ENCODE data around the gene TARDBP.
"Not testable (repeated sequence)": the region's sequence is repeated elsewhere in the genome, so short reads cannot be mapped to it uniquely, and the experiment has no call there.

Gene TARDBP

GRCh38 chr1:11057477-11057876 is 45.0 kb downstream of the TARDBP start:
- H3K4me1 ChIP-seq (ENCODE audit: control insufficient read depth in 5 of 5, insufficient read depth in 5 of 5, low read length in 5 of 5): peaks cover 3 to 29% (median 27%) of the 10 kb centered on the region in 5 donors
- no peaks in the 10 kb centered on the region for H3K9me3 ChIP-seq (ENCODE audit: control insufficient read depth in 5 of 5, low read length in 5 of 5)
- no peak overlapping the region for H3K4me3 ChIP-seq (ENCODE audit: low read depth in 1 of 5, low read length in 5 of 5)
- H3K27me3 ChIP-seq (ENCODE audit: control insufficient read depth in 5 of 5, insufficient read depth in 4 of 5, low read length in 5 of 5): peaks cover 0 to 4% (median 0%) of the 10 kb centered on the region in 5 donors
- H3K27ac ChIP-seq (ENCODE audit: low read depth, low read length): no peak overlapping the region
- peaks cover 0 to 27% (median 16%) of the 10 kb centered on the region in 5 donors for H3K36me3 ChIP-seq (ENCODE audit: control insufficient read depth in 5 of 5, insufficient read depth in 5 of 5, low read length in 5 of 5)
- H3K9ac ChIP-seq (ENCODE audit: low read length in 5 of 5): no peak overlapping the region

DNA sequence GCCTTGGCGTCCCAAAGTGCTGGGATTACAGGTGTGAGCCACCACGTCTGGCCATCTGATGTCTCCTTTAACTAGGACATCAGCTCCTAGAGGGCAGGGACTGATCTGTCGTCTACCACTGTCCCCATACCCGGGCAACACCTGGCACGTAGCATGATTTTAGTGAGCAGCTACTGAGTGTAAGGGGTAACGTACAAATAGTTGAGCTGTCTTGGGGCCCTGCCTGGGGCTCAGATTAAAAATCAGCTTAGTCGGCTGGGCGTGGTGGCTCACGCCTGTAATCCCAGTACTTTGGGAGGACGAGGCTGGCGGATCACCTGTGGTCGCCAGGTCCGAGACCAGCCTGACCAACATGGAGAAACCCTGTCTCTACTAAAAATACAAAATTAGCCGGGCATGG is 45.6 kb downstream of the TARDBP start:
- Histone ChIP-seq H3K9me3 (ENCODE audit: control insufficient read depth in 5 of 5, low read length in 5 of 5) (no peaks in the 10 kb centered on the region), H3K4me1 (ENCODE audit: control insufficient read depth in 5 of 5, insufficient read depth in 5 of 5, low read length in 5 of 5) (peaks cover 3 to 28% (median 25%) of the 10 kb centered on the region in 5 donors), H3K9ac (ENCODE audit: low read length in 5 of 5) (no peak overlapping the region), H3K27me3 (ENCODE audit: control insufficient read depth in 5 of 5, insufficient read depth in 4 of 5, low read length in 5 of 5) (peaks cover 0 to 1% (median 0%) of the 10 kb centered on the region in 5 donors), H3K4me3 (ENCODE audit: low read depth in 1 of 5, low read length in 5 of 5) (no peak overlapping the region), H3K36me3 (ENCODE audit: control insufficient read depth in 5 of 5, insufficient read depth in 5 of 5, low read length in 5 of 5) (peaks cover 0 to 27% (median 18%) of the 10 kb centered on the region in 5 donors), H3K27ac (ENCODE audit: low read depth, low read length) (no peak overlapping the region)

GRCh38 chr1:11058595-11059154 is 46.2 kb downstream of the TARDBP start:
- Histone ChIP-seq H3K27me3 (ENCODE audit: control insufficient read depth in 5 of 5, insufficient read depth in 4 of 5, low read length in 5 of 5) (no peaks in the 10 kb centered on the region), H3K4me1 (ENCODE audit: control insufficient read depth in 5 of 5, insufficient read depth in 5 of 5, low read length in 5 of 5) (peaks cover 3 to 27% (median 23%) of the 10 kb centered on the region in 5 donors), H3K36me3 (ENCODE audit: control insufficient read depth in 5 of 5, insufficient read depth in 5 of 5, low read length in 5 of 5) (peaks cover 0 to 32% (median 21%) of the 10 kb centered on the region in 5 donors), H3K27ac (ENCODE audit: low read depth, low read length) (no peak overlapping the region), H3K9me3 (ENCODE audit: control insufficient read depth in 5 of 5, low read length in 5 of 5) (no peaks in the 10 kb centered on the region), H3K9ac (ENCODE audit: low read length in 5 of 5) (peak overlapping the region in 4 of 5 donors; percentile 89 to 96 (median 92)), H3K4me3 (ENCODE audit: low read depth in 1 of 5, low read length in 5 of 5) (peak overlapping the region in 4 of 5 donors; percentile 75 to 91 (median 85))

DNA sequence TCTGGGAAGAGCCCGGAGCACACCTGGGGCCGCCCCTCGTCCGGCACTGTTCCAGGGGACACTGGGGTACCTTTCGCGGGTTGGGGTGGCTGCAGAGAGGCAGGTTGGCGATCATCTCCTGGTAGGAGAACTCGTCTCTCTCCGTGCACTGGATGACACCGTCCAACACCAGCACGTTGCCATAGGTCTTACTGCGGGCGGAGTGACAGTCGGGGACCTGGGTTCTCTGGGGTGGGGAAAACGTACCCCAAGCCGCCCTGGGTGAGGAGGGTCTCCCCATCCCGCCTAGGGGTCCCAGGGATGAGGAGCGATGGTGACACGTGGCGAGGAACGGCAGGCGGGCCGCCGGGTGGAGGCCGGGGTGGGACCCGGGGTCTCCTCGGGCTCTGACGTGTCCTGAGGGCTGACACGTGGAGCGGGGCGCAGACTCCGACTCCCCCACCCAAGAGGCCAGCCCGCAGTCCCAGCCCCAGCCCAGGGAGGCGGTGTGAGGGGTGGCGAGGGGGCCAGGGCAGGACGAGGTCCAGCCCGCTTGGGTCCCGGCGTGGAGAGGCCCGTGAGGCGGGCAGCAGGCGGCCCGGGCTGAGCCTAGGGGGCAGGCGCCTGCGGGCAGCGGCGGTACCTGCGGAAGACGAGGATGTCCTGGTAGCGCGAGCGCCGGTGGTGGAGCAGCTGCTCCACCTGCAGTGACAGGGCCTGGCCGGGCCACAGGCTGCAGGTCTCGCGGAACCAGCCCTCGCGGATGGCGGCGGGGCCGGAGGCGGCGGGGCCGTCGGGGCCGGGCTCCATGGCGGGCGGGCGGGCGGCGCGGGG is 46.9 kb downstream of the TARDBP start:
- peaks cover 3 to 27% (median 23%) of the 10 kb centered on the region in 5 donors for H3K4me1 ChIP-seq (ENCODE audit: control insufficient read depth in 5 of 5, insufficient read depth in 5 of 5, low read length in 5 of 5)
- H3K9me3 ChIP-seq (ENCODE audit: control insufficient read depth in 5 of 5, low read length in 5 of 5): no peaks in the 10 kb centered on the region
- H3K9ac ChIP-seq (ENCODE audit: low read length in 5 of 5): peak overlapping the region; percentile 38 to 96 (median 90)
- peaks cover 0 to 30% (median 21%) of the 10 kb centered on the region in 5 donors for H3K36me3 ChIP-seq (ENCODE audit: control insufficient read depth in 5 of 5, insufficient read depth in 5 of 5, low read length in 5 of 5)
- H3K27me3 ChIP-seq (ENCODE audit: control insufficient read depth in 5 of 5, insufficient read depth in 4 of 5, low read length in 5 of 5): no peaks in the 10 kb centered on the region
- no peak overlapping the region for H3K27ac ChIP-seq (ENCODE audit: low read depth, low read length)
- peak overlapping the region; percentile 65 to 91 (median 81) for H3K4me3 ChIP-seq (ENCODE audit: low read depth in 1 of 5, low read length in 5 of 5)

GRCh38 chr1:11059968-11060830 is 47.7 kb downstream of the TARDBP start, which contains the start of gene SRM:
SRM (minus strand) TSS chr1:11060018; CDS start chr1:11059943, 75 bp downstream.
- H3K9ac ChIP-seq (ENCODE audit: low read length in 5 of 5): peak within 1 kb of the TSS; percentile 66 to 96 (median 90)
- H3K27me3 ChIP-seq (ENCODE audit: control insufficient read depth in 5 of 5, insufficient read depth in 4 of 5, low read length in 5 of 5): no peaks in the 10 kb centered on the region
- peaks cover 3 to 27% (median 23%) of the 10 kb centered on the region in 5 donors for H3K4me1 ChIP-seq (ENCODE audit: control insufficient read depth in 5 of 5, insufficient read depth in 5 of 5, low read length in 5 of 5)
- H3K4me3 ChIP-seq (ENCODE audit: low read depth in 1 of 5, low read length in 5 of 5): peak within 1 kb of the TSS; percentile 84 to 91 (median 88)
- H3K27ac ChIP-seq (ENCODE audit: low read depth, low read length): peak within 1 kb of the TSS; percentile 70
- peaks cover 2 to 31% (median 23%) of the 10 kb centered on the region in 5 donors for H3K36me3 ChIP-seq (ENCODE audit: control insufficient read depth in 5 of 5, insufficient read depth in 5 of 5, low read length in 5 of 5)
- H3K9me3 ChIP-seq (ENCODE audit: control insufficient read depth in 5 of 5, low read length in 5 of 5): peaks cover 0 to 4% (median 0%) of the 10 kb centered on the region in 5 donors

DNA sequence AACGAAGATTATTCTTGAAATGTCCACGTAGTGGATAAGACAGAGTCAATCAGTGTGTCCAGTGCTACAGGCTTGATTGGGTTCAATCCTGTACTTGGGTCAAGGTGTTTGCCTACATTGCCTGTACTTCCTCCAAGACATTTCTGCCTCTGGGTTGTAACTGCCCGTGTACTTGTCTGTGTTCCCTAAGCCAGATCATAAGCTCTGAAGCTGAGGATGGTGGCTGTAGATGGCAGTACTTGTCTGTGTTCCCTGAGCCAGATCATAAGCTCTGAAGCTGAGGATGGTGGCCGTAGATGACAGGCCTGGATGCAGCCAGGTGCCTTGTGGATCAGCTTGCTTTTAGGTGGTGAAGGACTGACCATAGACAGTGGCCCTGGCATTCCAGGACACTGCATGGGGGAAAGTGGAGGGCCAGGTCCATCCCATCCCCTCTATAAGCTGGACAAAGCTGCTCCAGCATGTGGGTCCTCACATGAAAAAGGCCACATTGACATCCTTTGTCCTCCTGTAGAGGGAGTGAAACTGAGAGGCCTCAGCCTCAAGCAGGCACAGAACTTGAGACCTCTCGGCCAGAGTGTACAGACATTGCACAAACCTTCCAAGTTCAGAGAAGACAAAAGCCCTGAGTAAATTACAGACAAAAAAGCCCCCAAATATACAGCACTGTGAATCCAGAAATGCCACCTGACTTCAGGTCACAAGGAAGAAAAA is 49.4 kb downstream of the TARDBP start:
- peak overlapping the region in 2 of 5 donors; percentile 11 to 26 for H3K9ac ChIP-seq (ENCODE audit: low read length in 5 of 5)
- H3K36me3 ChIP-seq (ENCODE audit: control insufficient read depth in 5 of 5, insufficient read depth in 5 of 5, low read length in 5 of 5): peaks cover 2 to 34% (median 28%) of the 10 kb centered on the region in 5 donors
- no peak overlapping the region for H3K4me3 ChIP-seq (ENCODE audit: low read depth in 1 of 5, low read length in 5 of 5)
- H3K4me1 ChIP-seq (ENCODE audit: control insufficient read depth in 5 of 5, insufficient read depth in 5 of 5, low read length in 5 of 5): peaks cover 3 to 27% (median 23%) of the 10 kb centered on the region in 5 donors
- no peak overlapping the region for H3K27ac ChIP-seq (ENCODE audit: low read depth, low read length)
- no peaks in the 10 kb centered on the region for H3K27me3 ChIP-seq (ENCODE audit: control insufficient read depth in 5 of 5, insufficient read depth in 4 of 5, low read length in 5 of 5)
- peaks cover 0 to 5% (median 0%) of the 10 kb centered on the region in 5 donors for H3K9me3 ChIP-seq (ENCODE audit: control insufficient read depth in 5 of 5, low read length in 5 of 5)

DNA sequence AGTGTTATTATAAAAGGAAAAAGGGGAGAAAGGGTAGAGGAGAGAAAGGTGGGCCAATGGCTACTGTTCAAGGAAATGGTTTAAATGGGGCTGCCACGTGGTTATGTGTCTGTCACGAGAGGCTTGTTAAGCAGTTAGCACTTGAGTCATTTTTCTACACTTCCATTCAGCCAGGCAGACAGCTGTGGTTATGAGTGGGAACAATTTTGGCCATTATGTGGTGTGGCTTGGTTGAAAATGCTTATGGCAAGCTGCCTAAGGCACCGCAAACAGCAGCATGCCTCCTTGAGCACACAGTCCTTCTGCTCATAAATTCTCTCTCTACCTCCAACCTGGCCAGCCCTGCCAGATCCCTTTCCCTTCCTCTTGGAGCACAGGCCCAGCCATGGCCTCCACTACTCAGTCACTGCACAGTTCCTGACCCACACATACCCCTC is 50.5 kb downstream of the TARDBP start:
- peaks cover 0 to 5% (median 0%) of the 10 kb centered on the region in 5 donors for H3K9me3 ChIP-seq (ENCODE audit: control insufficient read depth in 5 of 5, low read length in 5 of 5)
- H3K4me1 ChIP-seq (ENCODE audit: control insufficient read depth in 5 of 5, insufficient read depth in 5 of 5, low read length in 5 of 5): peaks cover 3 to 27% (median 23%) of the 10 kb centered on the region in 5 donors
- no peaks in the 10 kb centered on the region for H3K27me3 ChIP-seq (ENCODE audit: control insufficient read depth in 5 of 5, insufficient read depth in 4 of 5, low read length in 5 of 5)
- H3K36me3 ChIP-seq (ENCODE audit: control insufficient read depth in 5 of 5, insufficient read depth in 5 of 5, low read length in 5 of 5): peaks cover 2 to 35% (median 33%) of the 10 kb centered on the region in 5 donors
- H3K27ac ChIP-seq (ENCODE audit: low read depth, low read length): no peak overlapping the region
- no peak overlapping the region for H3K4me3 ChIP-seq (ENCODE audit: low read depth in 1 of 5, low read length in 5 of 5)
- H3K9ac ChIP-seq (ENCODE audit: low read length in 5 of 5): no peak overlapping the region

DNA sequence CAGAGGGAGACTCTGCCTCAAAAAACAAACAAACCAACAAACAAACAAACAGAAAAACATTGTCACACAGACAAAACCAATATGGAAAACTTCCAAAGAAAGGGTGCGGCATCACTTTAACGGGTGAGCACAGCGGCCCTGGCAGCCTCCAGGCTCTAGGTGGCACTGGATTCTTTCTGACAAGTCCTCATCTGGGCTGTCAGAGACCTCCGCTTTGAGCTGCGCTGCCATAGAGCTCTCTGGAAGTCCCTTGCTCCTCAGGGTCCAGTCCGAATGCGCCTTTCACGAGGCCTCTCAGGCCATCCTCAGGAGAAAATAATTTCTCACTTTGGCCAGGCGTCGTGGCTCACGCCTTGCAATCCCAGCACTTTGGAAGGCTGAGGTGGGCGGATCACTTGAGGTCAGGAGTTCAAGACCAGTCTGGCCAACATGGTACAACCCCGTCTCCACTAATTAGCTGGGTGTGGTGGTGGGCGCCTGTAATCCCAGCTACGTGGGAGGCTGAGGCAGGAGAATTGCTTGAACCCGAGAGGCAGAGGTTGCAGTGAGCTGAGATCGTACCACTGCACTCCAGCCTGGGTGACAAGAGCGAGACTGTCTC is 51.6 kb downstream of the TARDBP start:
- not testable (repeated sequence) for H3K27ac ChIP-seq (ENCODE audit: low read depth, low read length); H3K9ac ChIP-seq (ENCODE audit: low read length in 5 of 5); H3K9me3 ChIP-seq (ENCODE audit: control insufficient read depth in 5 of 5, low read length in 5 of 5); H3K27me3 ChIP-seq (ENCODE audit: control insufficient read depth in 5 of 5, insufficient read depth in 4 of 5, low read length in 5 of 5); H3K4me3 ChIP-seq (ENCODE audit: low read depth in 1 of 5, low read length in 5 of 5)
- Histone ChIP-seq H3K4me1 (ENCODE audit: control insufficient read depth in 5 of 5, insufficient read depth in 5 of 5, low read length in 5 of 5) (peaks cover 3 to 20% (median 17%) of the 10 kb centered on the region in 5 donors), H3K36me3 (ENCODE audit: control insufficient read depth in 5 of 5, insufficient read depth in 5 of 5, low read length in 5 of 5) (peaks cover 2 to 45% (median 42%) of the 10 kb centered on the region in 5 donors)

DNA sequence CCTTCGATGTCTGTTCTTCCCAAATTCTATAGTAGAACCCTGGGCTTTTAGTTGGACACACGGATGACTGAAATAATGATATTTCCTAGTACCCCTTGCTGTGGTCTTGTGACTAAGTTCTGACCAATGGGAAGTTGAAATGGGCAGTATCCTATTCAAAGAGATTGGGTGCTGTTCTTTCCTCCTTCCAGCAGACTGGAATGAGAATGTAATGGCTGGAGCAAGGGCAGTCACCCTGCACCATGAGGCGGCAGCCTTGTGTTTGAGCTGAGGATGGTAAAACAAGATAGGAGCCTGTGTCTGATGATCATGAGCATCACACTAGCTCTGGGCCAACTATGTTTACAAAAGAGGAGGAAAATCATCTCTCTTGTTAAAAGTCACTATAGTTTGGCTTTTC is 52.5 kb downstream of the TARDBP start:
- H3K9me3 ChIP-seq (ENCODE audit: control insufficient read depth in 5 of 5, low read length in 5 of 5): peaks cover 0 to 5% (median 0%) of the 10 kb centered on the region in 5 donors
- peaks cover 2 to 54% (median 51%) of the 10 kb centered on the region in 5 donors for H3K36me3 ChIP-seq (ENCODE audit: control insufficient read depth in 5 of 5, insufficient read depth in 5 of 5, low read length in 5 of 5)
- H3K27me3 ChIP-seq (ENCODE audit: control insufficient read depth in 5 of 5, insufficient read depth in 4 of 5, low read length in 5 of 5): no peaks in the 10 kb centered on the region
- no peak overlapping the region for H3K27ac ChIP-seq (ENCODE audit: low read depth, low read length)
- H3K4me3 ChIP-seq (ENCODE audit: low read depth in 1 of 5, low read length in 5 of 5): no peak overlapping the region
- no peak overlapping the region for H3K9ac ChIP-seq (ENCODE audit: low read length in 5 of 5)
- peaks cover 3 to 13% (median 12%) of the 10 kb centered on the region in 5 donors for H3K4me1 ChIP-seq (ENCODE audit: control insufficient read depth in 5 of 5, insufficient read depth in 5 of 5, low read length in 5 of 5)

Data from subcutaneous abdominal adipose tissue (tissue), 5 donors.